Glomerular visceral epithelial cell (primary cell): ENCODE data around the gene ATXN1.
"Not testable (repeated sequence)": the region's sequence is repeated elsewhere in the genome, so short reads cannot be mapped to it uniquely, and the experiment has no call there.

Experiments
- DNase-seq: peaks from one replicate; pipeline ENCODE4 v3.0.0-alpha.2; 2016; ENCODE audit errors: extremely low spot score

Gene ATXN1

GRCh38 chr6:16473908-16474771 is 287.1 kb downstream of the ATXN1 start:
- no peak for DNase-seq

- no peak for DNase-seq
Measured at GRCh38 chr6:16473184-16473907, 287.9 kb downstream of the ATXN1 start.

- DNase-seq = no peak
Measured at GRCh38 chr6:16472349-16473069, 288.8 kb downstream of the ATXN1 start.

GRCh38 chr6:16471910-16472297 is 289.4 kb downstream of the ATXN1 start:
- no peak for DNase-seq

- DNase-seq = no peak
Measured at GRCh38 chr6:16471222-16471909, 289.9 kb downstream of the ATXN1 start.

GRCh38 chr6:16470502-16471221 is 290.6 kb downstream of the ATXN1 start:
- DNase-seq = no peak

- DNase-seq = no peak
Measured at GRCh38 chr6:16468991-16469615, 292.2 kb downstream of the ATXN1 start.

- DNase-seq = no peak
Measured at GRCh38 chr6:16466800-16467553, 294.3 kb downstream of the ATXN1 start.

- no peak for DNase-seq
Measured at GRCh38 chr6:16464045-16464444, 297.2 kb downstream of the ATXN1 start.

GRCh38 chr6:16463246-16463645 is 298.0 kb downstream of the ATXN1 start:
- not testable (repeated sequence) for DNase-seq

- no peak for DNase-seq
Measured at GRCh38 chr6:16461491-16461890, 299.8 kb downstream of the ATXN1 start.

- not testable (repeated sequence) for DNase-seq
Measured at GRCh38 chr6:16459472-16459871, 301.8 kb downstream of the ATXN1 start.

- no peak for DNase-seq
Measured at GRCh38 chr6:16452348-16452747, 308.9 kb downstream of the ATXN1 start.

GRCh38 chr6:16450821-16451220 is 310.4 kb downstream of the ATXN1 start:
- DNase-seq = peak; percentile 7

- DNase-seq = peak; percentile 27
Measured at GRCh38 chr6:16450285-16450684, 311.0 kb downstream of the ATXN1 start.

- DNase-seq = no peak
Measured at GRCh38 chr6:16446273-16446672, 315.0 kb downstream of the ATXN1 start.

- no peak for DNase-seq
Measured at GRCh38 chr6:16442031-16442430, 319.2 kb downstream of the ATXN1 start.

- no peak for DNase-seq
Measured at GRCh38 chr6:16441262-16441661, 320.0 kb downstream of the ATXN1 start.

- no peak for DNase-seq
Measured at GRCh38 chr6:16440636-16441212, 320.5 kb downstream of the ATXN1 start.
